Fibroblast of mammary gland (primary cell): ENCODE data around the gene C22orf15.
A peak's percentile ranks its signal among the peaks of the same experiment; 100 is the strongest.

ENCODE experiments used
- DNase-seq: peaks from one replicate; pipeline ENCODE4 v3.0.0-alpha.2; 2010; ENCODE audit warnings: low read depth
- H3K4me3 ChIP-seq: 2 replicates; pipeline ENCODE4 v1.5.1; 2011; ENCODE audit warnings: low read depth, mild to moderate bottlenecking, low read length, moderate library complexity; ENCODE audit not compliant: control insufficient read depth
- TF ChIP-seq, protein P1 (sequence below): conservative IDR thresholded peaks from 2 replicates; pipeline ENCODE4 v1.5.1; 2011; ENCODE audit warnings: low read depth, low read length, inconsistent platforms; ENCODE audit not compliant: control insufficient read depth, insufficient read depth

Gene C22orf15

DNA sequence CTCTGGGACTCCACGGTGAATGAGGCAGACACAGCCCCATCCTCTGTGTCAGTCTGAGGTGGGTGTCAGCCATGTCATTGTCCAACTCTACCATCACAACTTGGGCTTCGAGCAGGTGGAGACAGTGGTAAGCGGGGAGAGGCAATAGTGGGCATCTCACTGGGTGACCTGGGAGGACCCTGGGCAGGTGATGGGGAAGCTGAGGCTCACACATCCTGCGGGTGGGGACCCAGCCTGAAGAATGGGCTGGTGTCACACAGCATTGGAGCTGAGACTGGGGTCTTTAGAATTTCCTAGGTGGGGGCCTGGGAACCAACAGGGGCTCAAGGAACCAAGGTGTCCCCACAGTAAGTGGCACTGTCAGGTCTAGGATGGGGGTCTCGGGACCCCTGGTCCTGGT lies 16.9 kb downstream of the C22orf15 start:
- H3K4me3 ChIP-seq, result no peak overlapping the region
- TF ChIP-seq, protein P1, sequence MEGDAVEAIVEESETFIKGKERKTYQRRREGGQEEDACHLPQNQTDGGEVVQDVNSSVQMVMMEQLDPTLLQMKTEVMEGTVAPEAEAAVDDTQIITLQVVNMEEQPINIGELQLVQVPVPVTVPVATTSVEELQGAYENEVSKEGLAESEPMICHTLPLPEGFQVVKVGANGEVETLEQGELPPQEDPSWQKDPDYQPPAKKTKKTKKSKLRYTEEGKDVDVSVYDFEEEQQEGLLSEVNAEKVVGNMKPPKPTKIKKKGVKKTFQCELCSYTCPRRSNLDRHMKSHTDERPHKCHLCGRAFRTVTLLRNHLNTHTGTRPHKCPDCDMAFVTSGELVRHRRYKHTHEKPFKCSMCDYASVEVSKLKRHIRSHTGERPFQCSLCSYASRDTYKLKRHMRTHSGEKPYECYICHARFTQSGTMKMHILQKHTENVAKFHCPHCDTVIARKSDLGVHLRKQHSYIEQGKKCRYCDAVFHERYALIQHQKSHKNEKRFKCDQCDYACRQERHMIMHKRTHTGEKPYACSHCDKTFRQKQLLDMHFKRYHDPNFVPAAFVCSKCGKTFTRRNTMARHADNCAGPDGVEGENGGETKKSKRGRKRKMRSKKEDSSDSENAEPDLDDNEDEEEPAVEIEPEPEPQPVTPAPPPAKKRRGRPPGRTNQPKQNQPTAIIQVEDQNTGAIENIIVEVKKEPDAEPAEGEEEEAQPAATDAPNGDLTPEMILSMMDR, result no peak
- no peak for DNase-seq

DNA sequence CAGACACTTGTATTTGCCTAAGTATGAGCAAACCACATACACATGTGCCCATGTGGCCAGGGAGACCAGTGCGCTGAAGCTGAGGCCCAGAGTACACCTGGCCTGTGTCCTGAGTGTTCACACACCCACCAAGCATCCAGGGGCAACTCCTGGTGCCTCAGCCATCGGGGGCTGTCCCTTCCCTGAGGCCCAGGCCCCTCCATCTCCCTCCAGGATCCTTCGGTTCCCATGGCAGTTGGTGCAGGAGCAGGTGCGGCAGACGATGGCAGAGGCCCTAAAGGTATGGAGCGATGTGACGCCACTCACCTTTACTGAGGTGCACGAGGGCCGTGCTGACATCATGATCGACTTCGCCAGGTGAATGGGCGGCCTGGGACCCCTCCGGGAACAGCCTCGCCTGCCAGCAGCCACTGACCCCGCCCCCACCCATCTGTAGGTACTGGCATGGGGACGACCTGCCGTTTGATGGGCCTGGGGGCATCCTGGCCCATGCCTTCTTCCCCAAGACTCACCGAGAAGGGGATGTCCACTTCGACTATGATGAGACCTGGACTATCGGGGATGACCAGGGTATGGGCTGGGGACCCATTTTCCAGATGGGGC lies 17.5 kb downstream of the C22orf15 start:
- TF ChIP-seq, protein P1, result no peak
- no peak for DNase-seq
- no peak overlapping the region for H3K4me3 ChIP-seq

GRCh38 chr22:23781065-23781464 lies 18.3 kb downstream of the C22orf15 start:
- TF ChIP-seq, protein P1, result no peak
- DNase-seq, result no peak
- no peak overlapping the region for H3K4me3 ChIP-seq

- TF ChIP-seq, protein P1, result no peak
- peak; percentile 60 for DNase-seq
- no peak overlapping the region for H3K4me3 ChIP-seq
These were observed 18.9 kb downstream of the C22orf15 start for GRCh38 chr22:23781511-23782183.

- TF ChIP-seq, protein P1, result no peak
- H3K4me3 ChIP-seq, result no peak overlapping the region
- no peak for DNase-seq
These were observed 19.5 kb downstream of the C22orf15 start for GRCh38 chr22:23782252-23782651.

GRCh38 chr22:23782703-23783102 lies 19.9 kb downstream of the C22orf15 start:
- no peak for DNase-seq
- H3K4me3 ChIP-seq, result no peak overlapping the region
- TF ChIP-seq, protein P1, result no peak
